Measurements from ENCODE around the gene BCL2L12. TPM values are rescaled to one million over a fixed set of nuclear protein-coding genes. Genes with fewer than 3 reads are reported as not detected.

The BCL2L12 gene
- total and polyA plus RNA-seq, 8 donors = 6.0 to 16.5 (median 10.6) TPM

DNA sequence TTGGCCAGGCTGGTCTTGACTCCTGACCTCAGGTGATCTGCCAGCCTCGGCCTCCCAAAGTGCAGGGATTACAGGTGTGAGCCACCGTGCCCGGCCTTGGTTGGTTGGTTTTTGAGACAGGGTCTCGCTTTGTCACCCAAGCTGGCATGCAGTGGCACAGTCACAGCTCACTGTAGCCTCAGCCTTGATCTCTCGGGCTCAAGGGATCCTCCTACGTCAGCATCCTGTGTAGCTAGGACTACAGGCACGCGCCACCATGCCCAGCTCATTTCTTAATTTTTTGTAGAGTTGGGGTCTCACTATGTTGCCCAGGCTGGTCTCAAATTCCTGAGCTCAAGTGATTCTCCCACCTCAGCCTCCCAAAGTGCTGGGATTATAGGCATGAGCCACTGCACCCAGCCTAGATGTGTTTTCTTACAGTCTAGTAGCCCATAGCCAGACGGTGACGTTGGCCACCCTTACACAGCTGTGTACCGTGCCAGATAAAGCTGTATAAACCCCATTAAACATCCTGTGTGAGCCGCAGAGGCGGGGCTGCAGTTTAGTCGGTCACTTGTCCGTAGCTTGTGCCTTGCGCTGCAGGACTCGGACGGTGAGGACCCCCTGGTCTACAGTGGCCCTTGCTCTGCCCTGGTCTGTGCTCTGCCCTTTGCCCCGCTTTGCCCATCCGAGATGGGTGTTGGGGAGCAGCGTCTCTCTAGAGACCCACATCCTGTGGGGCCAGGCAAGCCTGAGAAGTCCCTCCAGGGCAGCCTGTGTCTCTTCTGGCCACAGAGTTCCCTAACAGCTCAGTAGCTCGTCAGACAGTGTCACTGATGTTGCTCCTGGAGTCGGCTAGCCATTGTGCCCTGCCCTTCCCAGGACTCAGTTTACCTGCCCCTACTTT, 9.9 kb upstream of the BCL2L12 start:
- ATAC-seq = no peak
- H3K9me3 ChIP-seq = no peaks in the 10 kb centered on the region
- no peak for TF ChIP-seq CTCF (IDR thresholded peaks at IDR 0.05)
- 91 to 93% methylated on average over 23 of the region's 23 CpGs for WGBS, 2 donors
- H3K4me1 ChIP-seq = no peaks in the 10 kb centered on the region
- peaks cover 0 to 59% (median 19%) of the 10 kb centered on the region in 3 donors for H3K36me3 ChIP-seq
- H3K4me3 ChIP-seq = no peak overlapping the region
- no peak overlapping the region for H3K27ac ChIP-seq
- H3K27me3 ChIP-seq = no peaks in the 10 kb centered on the region
- intact Hi-C loops (cut with DNase I) = no loop called here
- DNase-seq = peak in 1 of 6 donors; percentile 52
- FAIRE-seq = no peak

DNA sequence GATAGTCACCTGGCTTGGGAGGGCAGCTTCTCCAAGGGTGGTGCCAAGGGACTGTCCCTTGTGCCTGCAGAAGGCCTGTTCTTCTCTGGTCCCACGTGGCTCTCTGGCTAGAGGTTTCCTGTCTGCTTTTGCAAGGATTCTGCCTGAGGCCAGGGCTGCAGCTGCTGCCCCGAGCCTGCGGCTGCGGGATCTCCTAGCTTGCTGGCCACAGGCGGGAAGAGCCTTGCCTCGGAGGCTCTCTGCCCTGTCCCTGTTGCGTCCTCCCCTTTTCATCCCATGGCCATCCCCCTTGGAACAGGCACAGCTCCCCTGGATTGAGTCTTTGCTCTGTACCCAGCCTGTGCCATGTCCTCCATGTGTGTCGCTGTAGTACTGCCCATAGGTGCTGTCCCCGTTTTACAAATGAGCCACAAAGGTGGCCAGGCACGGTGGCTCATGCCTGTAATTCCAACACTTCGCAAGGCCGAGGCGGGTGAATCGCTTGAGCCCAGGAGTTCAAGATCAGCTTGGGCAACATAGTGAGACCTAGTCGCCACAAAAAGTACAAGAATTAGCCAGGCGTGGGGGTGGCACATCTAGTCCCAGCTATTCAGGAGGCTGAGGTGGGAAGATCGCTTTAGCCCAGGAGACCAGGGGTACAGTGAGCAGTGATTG, 9.2 kb upstream of the BCL2L12 start:
- FAIRE-seq = no peak
- H3K36me3 ChIP-seq = peaks cover 0 to 53% (median 19%) of the 10 kb centered on the region in 3 donors
- no peak overlapping the region for H3K4me3 ChIP-seq
- no peaks in the 10 kb centered on the region for H3K4me1 ChIP-seq
- intact Hi-C loops (cut with DNase I) = no loop called here
- peak in 1 of 6 donors; percentile 25 for DNase-seq
- H3K27ac ChIP-seq = no peak overlapping the region
- no peaks in the 10 kb centered on the region for H3K9me3 ChIP-seq
- TF ChIP-seq CTCF (IDR thresholded peaks at IDR 0.05) = no peak
- 90 to 95% methylated on average over 17 of the region's 17 CpGs for whole genome bisulfite sequencing, 2 donors
- H3K27me3 ChIP-seq = no peaks in the 10 kb centered on the region
- no peak for ATAC-seq

DNA sequence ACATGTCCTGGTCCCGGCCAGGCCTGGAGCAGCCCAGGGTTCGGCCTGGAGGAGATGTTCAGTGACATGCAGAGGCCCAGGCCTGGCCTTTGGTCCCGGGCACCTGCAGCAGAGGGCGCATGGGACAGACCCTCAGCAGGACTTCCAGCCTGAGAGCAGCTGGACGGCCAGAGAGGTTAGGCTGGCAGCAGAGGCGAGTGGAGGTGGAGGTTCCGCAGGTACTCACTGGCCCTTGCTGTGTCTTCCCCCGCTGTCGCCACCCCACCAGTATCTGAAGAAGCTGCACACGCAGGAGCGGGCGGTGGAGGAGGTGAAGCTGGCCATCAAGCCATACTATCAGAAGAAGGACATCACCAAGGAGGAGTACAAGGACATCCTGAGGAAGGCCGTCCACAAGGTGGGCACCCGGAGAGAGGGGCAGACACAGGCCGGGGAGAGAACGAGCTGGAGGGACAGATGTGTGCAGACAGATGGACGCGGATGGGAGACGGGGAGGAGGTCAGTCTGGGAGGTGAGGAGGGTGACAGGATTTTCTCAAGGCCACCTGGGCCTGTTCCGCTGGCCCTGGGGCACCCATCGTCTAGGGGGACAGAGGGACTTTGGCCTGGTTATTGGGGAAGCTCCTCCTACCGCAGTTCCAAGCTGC, 8.1 kb upstream of the BCL2L12 start:
- Histone ChIP-seq H3K4me3 (no peak overlapping the region), H3K4me1 (no peaks in the 10 kb centered on the region), H3K36me3 (peaks cover 0 to 55% (median 22%) of the 10 kb centered on the region in 3 donors), H3K27me3 (no peaks in the 10 kb centered on the region), H3K9me3 (no peaks in the 10 kb centered on the region), H3K27ac (no peak overlapping the region)
- DNase-seq (peak in 1 of 6 donors; percentile 72), FAIRE-seq (no peak), ATAC-seq (no peak)
- 88 to 91% methylated on average over 22 of the region's 22 CpGs for WGBS, 2 donors
- no peak for TF ChIP-seq CTCF (IDR thresholded peaks at IDR 0.05)
- intact Hi-C loops (cut with DNase I) = no loop called here

DNA sequence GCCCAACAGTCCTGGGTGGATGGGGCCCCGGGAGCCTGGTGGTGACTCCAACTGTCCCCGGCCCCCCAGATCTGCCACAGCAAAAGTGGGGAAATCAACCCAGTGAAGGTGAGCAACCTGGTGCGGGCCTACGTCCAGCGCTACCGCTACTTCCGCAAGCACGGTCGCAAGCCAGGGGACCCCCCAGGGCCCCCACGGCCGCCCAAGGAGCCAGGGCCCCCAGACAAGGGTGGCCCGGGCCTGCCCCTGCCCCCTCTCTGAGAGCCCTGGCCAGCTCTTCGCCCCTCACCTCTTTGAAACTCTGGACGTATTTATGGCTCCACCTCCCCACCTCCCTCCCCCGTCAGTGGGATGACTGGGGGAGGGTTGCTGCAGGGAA, 7.6 kb upstream of the BCL2L12 start:
- H3K36me3 ChIP-seq = peaks cover 0 to 50% (median 17%) of the 10 kb centered on the region in 3 donors
- FAIRE-seq = no peak
- WGBS, 2 donors = 90 to 95% methylated on average over 12 to 15 of the region's 15 CpGs

More for the DNA sequence above, 7.6 kb upstream of the BCL2L12 start:
- DNase-seq (peak in 2 of 6 donors; percentile 49 to 67), ATAC-seq (no peak)
- TF ChIP-seq CTCF (IDR thresholded peaks at IDR 0.05) = no peak
- H3K27me3 ChIP-seq = no peaks in the 10 kb centered on the region
- intact Hi-C loops (cut with DNase I) = no loop called here
- no peaks in the 10 kb centered on the region for H3K4me1 ChIP-seq
- H3K27ac ChIP-seq = no peak overlapping the region
- no peaks in the 10 kb centered on the region for H3K9me3 ChIP-seq
- H3K4me3 ChIP-seq = no peak overlapping the region
